ELR (cell line): ENCODE data around the gene TESK2.
A peak's percentile ranks its signal among the peaks of the same experiment; 100 is the strongest.

Experiments
- DNase-seq: peaks from one replicate; pipeline ENCODE4 v3.0.0-alpha.2; 2015; ENCODE audit warnings: low read depth

The TESK2 gene

GRCh38 chr1:45335855-45336324 lies 155.1 kb downstream of the TESK2 start:
- no peak for DNase-seq

- no peak for DNase-seq
These were observed 156.4 kb downstream of the TESK2 start for GRCh38 chr1:45334308-45335245.

- no peak for DNase-seq
These were observed 158.6 kb downstream of the TESK2 start for GRCh38 chr1:45332346-45332720.

- no peak for DNase-seq
These were observed 159.3 kb downstream of the TESK2 start for GRCh38 chr1:45331436-45332345.

- peak; percentile 40 for DNase-seq
These were observed 161.5 kb downstream of the TESK2 start for GRCh38 chr1:45329445-45329844.

- DNase-seq = no peak
These were observed 162.3 kb downstream of the TESK2 start for GRCh38 chr1:45328680-45329079.

- no peak for DNase-seq
These were observed 163.1 kb downstream of the TESK2 start for GRCh38 chr1:45327644-45328515.

GRCh38 chr1:45326627-45327623 lies 164.0 kb downstream of the TESK2 start, which contains the start of gene HPDL:
HPDL (plus strand) TSS chr1:45326895; CDS start chr1:45327149, 254 bp downstream.
- DNase-seq = peak; percentile 62

GRCh38 chr1:45325851-45326506 lies 165.0 kb downstream of the TESK2 start:
- DNase-seq = no peak

- no peak for DNase-seq
These were observed 168.4 kb downstream of the TESK2 start for GRCh38 chr1:45322486-45323040.

GRCh38 chr1:45321444-45321843 lies 169.5 kb downstream of the TESK2 start:
- no peak for DNase-seq

GRCh38 chr1:45319761-45320160 lies 171.2 kb downstream of the TESK2 start:
- DNase-seq = no peak

- no peak for DNase-seq
These were observed 173.8 kb downstream of the TESK2 start for GRCh38 chr1:45317166-45317565.

GRCh38 chr1:45314266-45314665 lies 176.7 kb downstream of the TESK2 start:
- DNase-seq = no peak

- DNase-seq = no peak
These were observed 184.1 kb downstream of the TESK2 start for GRCh38 chr1:45306905-45307304.

GRCh38 chr1:45306319-45306718 lies 184.6 kb downstream of the TESK2 start:
- peak; percentile 91 for DNase-seq

- no peak for DNase-seq
These were observed 185.7 kb downstream of the TESK2 start for GRCh38 chr1:45305231-45305630.

GRCh38 chr1:45304311-45305081 lies 186.5 kb downstream of the TESK2 start:
- peak; percentile 34 for DNase-seq
